NOMO-1 treated with dmso at 0.1 percent for 144 hours (cell line): Measurements from ENCODE around the gene CNGB1.
"Not testable (repeated sequence)": the region's sequence is repeated elsewhere in the genome, so short reads cannot be mapped to it uniquely, and the experiment has no call there.

ENCODE experiments used
- DNase-seq: peaks from one replicate; lab custom pipeline; 2025; ENCODE audit not compliant: unreplicated experiment; lab: John Stamatoyannopoulos, UW

CNGB1 gene

GRCh38 chr16:57997528-57998265 lies 26.8 kb upstream of the CNGB1 start:
- no peak for DNase-seq

- DNase-seq = no peak
These were observed 26.2 kb upstream of the CNGB1 start for GRCh38 chr16:57997176-57997527.

GRCh38 chr16:57996406-57997175 lies 25.7 kb upstream of the CNGB1 start:
- DNase-seq = no peak

GRCh38 chr16:57995721-57996405 lies 24.9 kb upstream of the CNGB1 start:
- no peak for DNase-seq

- peak; percentile 63 for DNase-seq
These were observed 23.9 kb upstream of the CNGB1 start for GRCh38 chr16:57994778-57995177.

- DNase-seq = no peak
These were observed 23.4 kb upstream of the CNGB1 start for GRCh38 chr16:57994361-57994760.

- DNase-seq = no peak
These were observed 23.0 kb upstream of the CNGB1 start for GRCh38 chr16:57993897-57994296.

- no peak for DNase-seq
These were observed 22.5 kb upstream of the CNGB1 start for GRCh38 chr16:57993438-57993837.

GRCh38 chr16:57992084-57992483 lies 21.2 kb upstream of the CNGB1 start:
- DNase-seq = no peak

GRCh38 chr16:57991551-57992059 lies 20.7 kb upstream of the CNGB1 start:
- DNase-seq = no peak

GRCh38 chr16:57988929-57989328 lies 18.0 kb upstream of the CNGB1 start:
- DNase-seq = no peak

- DNase-seq = no peak
These were observed 16.7 kb upstream of the CNGB1 start for GRCh38 chr16:57987441-57988177.

- DNase-seq = no peak
These were observed 15.3 kb upstream of the CNGB1 start for GRCh38 chr16:57986196-57986595.

- DNase-seq = no peak
These were observed 14.6 kb upstream of the CNGB1 start for GRCh38 chr16:57985204-57986181.

- peak; percentile 65 for DNase-seq
These were observed 13.7 kb upstream of the CNGB1 start for GRCh38 chr16:57984443-57985203.

GRCh38 chr16:57982385-57982784 lies 11.5 kb upstream of the CNGB1 start:
- no peak for DNase-seq

GRCh38 chr16:57981636-57982035 lies 10.7 kb upstream of the CNGB1 start:
- DNase-seq = no peak

GRCh38 chr16:57979006-57979585 lies 8.2 kb upstream of the CNGB1 start:
- DNase-seq = no peak

- DNase-seq = not testable (repeated sequence)
These were observed 7.1 kb upstream of the CNGB1 start for GRCh38 chr16:57978070-57978465.
